ENCODE measurements around the gene AKT1S1. TPM values are rescaled to one million over a fixed set of nuclear protein-coding genes. Genes with fewer than 3 reads are reported as not detected.

The AKT1S1 gene
- total and polyA plus RNA-seq, 2 donors (not counting 3 experiments of a cell fraction or from before 2014, with no cell fraction given) = 64.2 to 68.3 TPM

DNA sequence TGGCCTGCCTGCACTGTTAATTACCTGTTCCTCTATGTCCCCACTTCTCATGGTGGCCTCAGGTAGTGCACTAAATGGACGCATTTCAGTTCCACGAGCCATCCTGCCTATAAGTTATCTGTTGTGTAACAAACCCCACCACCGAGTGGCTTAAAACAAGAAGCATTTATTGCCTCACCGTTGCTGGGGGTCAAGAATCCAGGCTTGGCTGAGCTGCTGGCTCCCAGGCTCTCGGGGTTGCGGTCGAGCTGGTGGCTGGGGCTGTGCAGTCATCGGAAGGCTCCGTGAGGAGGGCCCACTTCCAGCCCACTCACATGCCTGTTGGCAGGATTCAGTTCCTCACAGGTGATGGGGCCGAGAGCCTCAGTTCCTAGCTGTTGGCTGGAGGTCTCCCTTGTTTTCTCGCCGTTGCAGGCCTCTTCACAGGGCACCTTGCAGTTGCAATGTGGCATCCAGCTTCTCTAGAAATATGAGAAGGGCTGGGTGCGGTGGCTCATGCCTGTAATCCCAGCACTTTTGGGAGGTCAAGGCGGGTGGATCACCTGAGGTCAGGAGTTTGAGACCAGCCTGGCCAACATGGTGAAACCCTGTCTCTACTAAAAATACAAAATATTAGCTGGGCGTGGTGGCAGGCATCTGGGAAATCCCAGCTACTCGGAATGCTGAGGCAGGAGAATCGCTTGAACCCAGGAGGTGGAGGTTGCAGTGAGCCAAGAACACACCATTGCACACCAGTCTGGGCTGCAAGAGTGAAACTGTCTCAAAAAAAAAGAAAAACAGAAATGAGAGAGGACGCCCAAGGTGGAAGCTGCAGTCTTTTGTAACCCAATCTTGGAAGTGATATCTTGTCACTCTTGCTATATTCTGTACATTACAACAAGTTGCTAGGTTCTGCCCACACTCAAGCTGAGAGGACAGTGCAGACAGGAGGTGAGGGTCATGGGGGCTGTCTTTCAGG, 32.7 kb downstream of the AKT1S1 start:
- Histone ChIP-seq H3K9me3 (replicated peaks; ENCODE audit: control insufficient read depth, insufficient read depth, low read length) (no peaks in the 10 kb centered on the region), H2AFZ (ENCODE audit: low read depth, low read length) (no peak overlapping the region), H3K9me1 (replicated peaks; ENCODE audit: control insufficient read depth, extremely low read depth, insufficient read depth, low read length) (no peaks in the 10 kb centered on the region), H3K36me3 (ENCODE audit: control insufficient read depth in 2 of 2, extremely low read depth in 1 of 2, insufficient read depth in 2 of 2, low read length in 2 of 2) (peaks cover 2 to 4% of the 10 kb centered on the region in 2 experiments), H3K9ac (replicated peaks; ENCODE audit: extremely low read depth, insufficient read depth, low read length) (no peak overlapping the region), H4K20me1 (replicated peaks; ENCODE audit: control insufficient read depth, extremely low read depth, insufficient read depth, low read length) (no peaks in the 10 kb centered on the region), H3K4me1 (ENCODE audit: control insufficient read depth, extremely low read depth, insufficient read depth, low read length) (peaks cover 5% of the 10 kb centered on the region), H3K27me3 (ENCODE audit: control insufficient read depth in 2 of 2, insufficient read depth in 2 of 2, low read length in 2 of 2) (no peaks in the 10 kb centered on the region), H3K27ac (ENCODE audit: insufficient read depth, low read depth, low read length) (no peak overlapping the region), H3K79me2 (ENCODE audit: control insufficient read depth, insufficient read depth, low read length) (no peaks in the 10 kb centered on the region), H3K4me2 (ENCODE audit: insufficient read depth, low read length) (no peak overlapping the region), H3K4me3 (replicated peaks in 1 of 3; ENCODE audit: insufficient read depth in 1 of 3, low read depth in 1 of 3, low read length in 3 of 3) (no peak overlapping the region)
- FAIRE-seq (no peak), DNase-seq (ENCODE audit: low read depth, low spot score) (no peak)
- dilution Hi-C loops (cut with MboI; ENCODE audit: extremely low pct_ligation_motif_present, low sequenced_read_pairs) (no loop called here), intact Hi-C loops (cut with micrococcal nuclease) (no loop called here)
- TF ChIP-seq EZH2 (IDR thresholded peaks at IDR 0.05; ENCODE audit: borderline replicate concordance, low read depth, low read length, severe bottlenecking) (no peak), GATA2 (IDR thresholded peaks at IDR 0.05; ENCODE audit: insufficient read depth, insufficient read length, low read depth, low read length) (no peak), POLR2A (IDR thresholded peaks at IDR 0.05; ENCODE audit: low read depth, low read length) (no peak), MAX (IDR thresholded peaks at IDR 0.05; ENCODE audit: insufficient read depth, insufficient read length) (no peak), JUN (IDR thresholded peaks at IDR 0.05; ENCODE audit: borderline replicate concordance, insufficient read depth, insufficient read length, low read depth) (no peak), FOS (IDR thresholded peaks at IDR 0.05; ENCODE audit: borderline replicate concordance, insufficient read depth, low read length) (no peak), POLR2AphosphoS5 (IDR thresholded peaks at IDR 0.05; ENCODE audit: insufficient read depth, low read depth, low read length) (no peak), MYC (IDR thresholded peaks at IDR 0.05; ENCODE audit: low read depth, low read length) (no peak)
- TF ChIP-seq, protein P1, sequence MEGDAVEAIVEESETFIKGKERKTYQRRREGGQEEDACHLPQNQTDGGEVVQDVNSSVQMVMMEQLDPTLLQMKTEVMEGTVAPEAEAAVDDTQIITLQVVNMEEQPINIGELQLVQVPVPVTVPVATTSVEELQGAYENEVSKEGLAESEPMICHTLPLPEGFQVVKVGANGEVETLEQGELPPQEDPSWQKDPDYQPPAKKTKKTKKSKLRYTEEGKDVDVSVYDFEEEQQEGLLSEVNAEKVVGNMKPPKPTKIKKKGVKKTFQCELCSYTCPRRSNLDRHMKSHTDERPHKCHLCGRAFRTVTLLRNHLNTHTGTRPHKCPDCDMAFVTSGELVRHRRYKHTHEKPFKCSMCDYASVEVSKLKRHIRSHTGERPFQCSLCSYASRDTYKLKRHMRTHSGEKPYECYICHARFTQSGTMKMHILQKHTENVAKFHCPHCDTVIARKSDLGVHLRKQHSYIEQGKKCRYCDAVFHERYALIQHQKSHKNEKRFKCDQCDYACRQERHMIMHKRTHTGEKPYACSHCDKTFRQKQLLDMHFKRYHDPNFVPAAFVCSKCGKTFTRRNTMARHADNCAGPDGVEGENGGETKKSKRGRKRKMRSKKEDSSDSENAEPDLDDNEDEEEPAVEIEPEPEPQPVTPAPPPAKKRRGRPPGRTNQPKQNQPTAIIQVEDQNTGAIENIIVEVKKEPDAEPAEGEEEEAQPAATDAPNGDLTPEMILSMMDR (IDR thresholded peaks at IDR 0.05; ENCODE audit: extremely low read depth in 1 of 2, insufficient read depth in 1 of 2, low read depth in 1 of 2, low read length in 2 of 2) = no peak
- ChIA-PET POLR2A (no interaction called here), CTCF (no interaction called here)
- BruUV-seq (replicated peaks) = no TSS peak

Data from endothelial cell of umbilical vein (primary cell).